Germinal center (tissue), 1 donor: ENCODE results near the gene UNC5A.

ENCODE experiments used
- DNase-seq: peaks from one replicate; pipeline ENCODE4 v3.0.0; 2012; ENCODE audit warnings: mixed read lengths, low spot score

The UNC5A gene

GRCh38 chr5:176846335-176847140, 36.2 kb downstream of the UNC5A start:
- no peak for DNase-seq

GRCh38 chr5:176847148-176847547, 36.8 kb downstream of the UNC5A start:
- DNase-seq: no peak

GRCh38 chr5:176847726-176848290, 37.4 kb downstream of the UNC5A start:
- DNase-seq: no peak

- DNase-seq: no peak
Observed at GRCh38 chr5:176848651-176849050, 38.3 kb downstream of the UNC5A start.

GRCh38 chr5:176849611-176850227, 39.4 kb downstream of the UNC5A start:
- no peak for DNase-seq

DNA sequence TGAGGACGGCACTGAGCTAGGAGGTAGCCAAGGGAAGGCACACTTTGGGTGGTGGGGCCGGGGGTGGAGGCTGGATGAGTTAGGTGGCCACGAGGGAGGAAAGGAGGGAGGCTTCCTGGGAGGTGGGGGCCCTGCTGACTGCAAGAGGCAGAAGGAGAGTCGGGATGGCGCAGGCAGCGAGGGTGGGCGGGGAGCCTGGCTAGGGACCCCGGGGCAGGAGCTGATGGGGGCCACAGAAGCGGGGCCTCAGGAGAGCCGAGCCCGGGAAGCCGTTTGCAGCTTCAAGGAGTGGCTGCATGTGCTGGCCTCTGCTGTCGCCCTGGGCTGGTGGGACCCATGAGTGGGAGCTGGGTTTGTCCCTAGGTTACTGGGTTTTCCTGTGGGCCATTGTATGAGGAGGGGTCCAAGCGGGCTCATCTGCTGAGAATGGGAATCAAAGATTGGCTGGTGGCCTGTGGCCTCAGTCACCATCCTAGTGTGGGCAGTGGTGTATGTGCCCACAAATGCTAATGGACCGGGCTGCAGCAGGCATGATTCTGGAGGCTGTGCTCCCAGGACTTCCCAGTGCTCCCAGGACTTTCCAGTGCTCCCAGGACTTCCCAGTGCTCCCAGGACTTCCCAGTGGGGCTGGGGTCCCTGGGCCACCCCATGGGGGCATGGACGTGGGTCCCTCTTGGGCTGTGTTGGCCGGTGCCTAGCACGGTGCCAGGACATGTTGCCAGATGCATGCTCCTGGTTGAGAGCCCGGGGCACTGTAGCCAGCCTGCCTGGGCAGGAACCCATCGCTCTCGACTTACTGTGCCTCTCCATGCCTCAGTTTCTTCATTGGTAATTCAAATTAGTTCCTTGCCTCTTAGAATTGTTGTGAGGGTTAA, 40.2 kb downstream of the UNC5A start:
- DNase-seq: no peak

DNA sequence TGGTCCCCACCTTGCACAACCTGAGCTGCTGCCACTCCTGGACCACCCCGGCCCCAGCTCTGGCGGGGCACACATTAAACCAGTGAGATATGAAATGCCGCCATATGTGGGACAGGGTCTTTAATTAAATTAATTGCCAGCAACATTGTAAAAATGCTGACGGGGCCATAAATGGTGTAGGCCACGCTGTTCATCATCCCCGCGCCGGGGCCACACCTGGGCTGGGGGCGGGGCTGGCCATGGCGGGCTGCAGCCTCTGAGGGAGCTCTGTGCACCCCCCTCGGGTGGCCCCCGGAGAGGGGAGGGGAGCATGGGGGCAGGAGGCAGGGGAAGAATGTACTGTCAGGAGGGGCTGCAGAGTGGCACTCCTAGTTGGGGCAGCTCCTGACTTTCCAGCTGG, 41.0 kb downstream of the UNC5A start:
- DNase-seq: no peak

GRCh38 chr5:176851871-176852658, 41.7 kb downstream of the UNC5A start:
- no peak for DNase-seq

DNA sequence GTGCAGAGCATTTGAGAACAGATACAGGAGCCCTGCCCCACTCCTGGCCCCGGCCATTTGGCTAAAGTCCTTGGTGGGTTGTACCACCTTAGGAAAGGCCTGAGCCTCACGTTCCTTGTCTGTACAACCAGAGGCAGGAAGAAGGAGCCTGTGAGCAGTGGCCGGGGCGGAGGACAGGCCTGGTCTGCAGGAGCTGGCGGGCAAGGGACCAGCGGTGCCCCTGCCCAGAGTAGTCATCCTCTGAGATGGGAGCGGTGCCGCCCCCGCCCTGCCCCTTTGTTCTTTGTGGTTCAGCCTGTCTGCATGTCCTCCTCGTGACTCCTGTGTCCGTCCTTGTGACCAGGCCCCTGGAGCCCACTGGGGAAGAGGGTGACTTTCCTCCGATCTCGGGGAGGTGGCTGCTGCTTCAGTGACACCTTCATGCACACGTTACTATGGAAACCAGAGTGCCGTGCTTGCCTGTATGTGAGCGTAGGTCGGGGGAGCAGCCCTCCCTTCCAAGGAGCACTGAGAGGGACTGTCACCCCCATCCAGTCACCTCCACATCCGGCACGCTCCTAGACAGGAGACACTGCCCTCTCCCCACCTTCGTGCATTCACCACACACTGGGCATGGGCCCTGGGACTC, 42.9 kb downstream of the UNC5A start:
- DNase-seq: no peak

DNA sequence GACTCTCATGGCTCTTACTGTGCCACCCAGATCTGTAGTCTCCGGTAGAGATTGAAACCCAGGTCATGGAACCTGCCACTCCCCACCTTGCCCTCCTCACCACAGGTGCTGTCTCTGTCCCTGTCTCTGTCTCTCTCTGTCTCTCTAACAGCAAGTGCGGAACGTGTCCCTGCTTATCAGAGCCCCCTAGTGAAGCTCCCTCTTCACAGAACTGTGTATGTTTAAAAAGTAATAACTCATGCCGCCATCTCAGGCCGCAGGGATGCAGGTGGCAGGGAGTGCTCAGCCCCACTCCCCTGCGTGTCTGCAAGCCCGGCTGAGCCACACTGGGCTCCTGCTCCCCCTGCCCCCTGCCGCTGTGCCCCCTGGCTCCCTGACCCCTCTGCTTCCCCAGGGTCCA, 43.8 kb downstream of the UNC5A start:
- no peak for DNase-seq

DNA sequence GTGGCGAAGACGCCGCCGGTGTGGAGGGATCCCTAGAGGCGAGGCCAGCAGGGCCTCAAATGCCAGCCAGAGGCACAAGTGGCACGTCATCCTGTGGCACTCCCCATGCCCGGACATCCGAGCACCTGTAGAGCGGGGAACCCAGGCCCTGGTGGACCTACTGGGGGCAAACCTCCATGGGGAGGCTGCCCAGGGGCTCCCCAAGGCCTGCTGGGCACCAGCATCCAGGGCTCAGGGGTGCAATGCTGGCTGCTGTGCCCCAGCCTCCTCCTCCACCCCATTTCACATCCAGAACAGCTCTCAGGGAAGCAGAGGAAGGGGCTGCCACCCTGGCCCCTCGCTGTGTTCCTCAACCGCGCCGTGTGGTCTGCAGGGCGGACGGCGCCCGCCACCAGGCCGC, 45.2 kb downstream of the UNC5A start:
- no peak for DNase-seq

DNA sequence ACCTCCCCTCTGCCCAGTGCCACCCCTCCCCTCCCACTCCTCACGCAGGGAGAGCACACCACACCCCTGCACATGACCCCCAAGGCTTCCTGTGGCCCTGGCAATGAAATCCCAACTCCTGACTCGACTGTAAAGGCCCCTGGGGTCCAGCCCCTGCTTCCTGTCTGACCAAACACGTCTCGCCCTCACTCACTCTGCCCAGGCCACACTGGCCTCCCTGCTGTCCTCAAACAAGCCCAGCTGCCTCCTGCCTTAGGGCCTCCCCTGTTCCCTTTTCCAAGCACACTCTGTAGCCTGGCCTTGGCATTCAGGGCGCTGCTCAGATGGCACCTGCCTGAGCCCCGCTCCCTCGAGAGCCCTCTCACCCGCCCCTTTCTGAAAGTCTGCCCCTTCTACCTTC, 46.4 kb downstream of the UNC5A start:
- no peak for DNase-seq

- DNase-seq: no peak
Observed at GRCh38 chr5:176857216-176857893, 47.0 kb downstream of the UNC5A start.

DNA sequence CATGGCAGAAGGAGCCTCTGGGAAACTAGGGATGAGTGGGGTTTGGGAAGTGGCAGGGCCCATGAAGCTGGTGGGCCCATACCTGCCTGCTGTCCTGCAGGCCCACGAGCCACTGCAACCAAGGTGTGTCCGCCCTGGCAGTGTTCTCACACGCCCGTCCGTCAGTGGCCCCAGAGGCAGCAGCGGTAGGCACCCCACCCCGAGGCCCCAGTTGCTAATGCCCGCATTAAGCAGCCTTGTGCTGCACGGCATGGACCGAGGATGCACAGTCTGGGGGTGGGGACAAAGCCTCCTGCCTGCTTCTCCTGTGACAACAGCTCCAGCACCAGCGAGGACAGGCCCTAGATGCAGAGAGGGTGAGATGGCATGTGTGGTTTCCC, 47.5 kb downstream of the UNC5A start:
- no peak for DNase-seq

DNA sequence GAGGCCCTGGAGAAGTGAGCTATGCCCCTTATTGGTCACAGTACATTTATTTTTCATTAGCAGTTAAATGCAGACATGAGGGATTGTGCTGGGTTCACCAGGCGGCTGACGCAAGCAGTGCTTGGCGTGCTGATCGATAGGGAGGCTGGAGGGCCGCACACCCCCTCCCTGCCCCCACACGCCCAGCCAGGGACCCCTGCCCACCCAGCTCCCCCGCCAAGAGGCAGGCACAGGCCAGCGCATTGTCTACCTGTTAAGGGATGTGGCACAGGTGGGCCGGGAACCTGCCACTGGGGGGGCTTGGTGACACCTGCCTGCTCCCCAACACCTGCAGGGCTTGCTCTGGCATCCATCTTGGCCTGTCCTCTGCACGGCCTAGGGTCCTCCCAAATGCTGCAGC, 49.6 kb downstream of the UNC5A start:
- no peak for DNase-seq

DNA sequence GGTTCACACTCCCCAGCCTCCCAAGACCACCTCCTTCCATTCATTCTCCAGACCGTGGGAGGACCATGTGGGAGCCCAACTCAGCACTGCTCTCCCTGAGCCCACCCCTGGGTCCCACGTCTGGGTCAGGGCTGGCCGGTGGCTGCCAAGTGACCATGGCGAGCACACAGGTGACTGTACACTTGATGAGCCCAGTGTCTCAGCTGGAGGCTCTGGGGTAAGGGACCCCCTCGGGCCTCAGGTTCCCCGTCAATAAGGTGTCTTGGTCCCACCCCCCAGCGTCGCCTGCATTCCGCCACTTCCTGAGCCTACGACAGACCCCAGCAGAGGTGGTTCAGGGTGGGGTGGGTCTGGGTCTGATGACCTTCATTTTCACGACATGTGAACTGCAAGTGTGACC, 50.0 kb downstream of the UNC5A start:
- no peak for DNase-seq

DNA sequence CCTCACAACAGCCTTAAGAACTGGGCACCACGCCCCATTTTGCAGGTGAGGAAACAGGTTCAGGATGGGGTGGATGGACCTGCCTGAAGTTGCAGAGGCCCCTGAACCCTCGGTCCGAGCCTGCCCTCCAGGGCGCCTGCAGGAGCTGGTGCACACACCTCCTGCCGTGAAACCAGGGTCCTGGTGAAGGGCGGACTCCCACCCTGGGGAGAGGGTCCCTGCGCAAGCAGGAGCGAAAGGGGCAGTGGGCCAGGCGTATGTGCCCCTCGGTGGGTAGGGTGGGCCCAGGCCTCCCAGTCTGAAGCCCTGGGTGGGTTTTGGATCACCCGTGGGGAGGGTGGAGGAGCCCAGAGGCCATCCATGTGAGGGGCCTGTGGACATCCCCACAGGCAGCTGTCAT, 50.9 kb downstream of the UNC5A start:
- no peak for DNase-seq

DNA sequence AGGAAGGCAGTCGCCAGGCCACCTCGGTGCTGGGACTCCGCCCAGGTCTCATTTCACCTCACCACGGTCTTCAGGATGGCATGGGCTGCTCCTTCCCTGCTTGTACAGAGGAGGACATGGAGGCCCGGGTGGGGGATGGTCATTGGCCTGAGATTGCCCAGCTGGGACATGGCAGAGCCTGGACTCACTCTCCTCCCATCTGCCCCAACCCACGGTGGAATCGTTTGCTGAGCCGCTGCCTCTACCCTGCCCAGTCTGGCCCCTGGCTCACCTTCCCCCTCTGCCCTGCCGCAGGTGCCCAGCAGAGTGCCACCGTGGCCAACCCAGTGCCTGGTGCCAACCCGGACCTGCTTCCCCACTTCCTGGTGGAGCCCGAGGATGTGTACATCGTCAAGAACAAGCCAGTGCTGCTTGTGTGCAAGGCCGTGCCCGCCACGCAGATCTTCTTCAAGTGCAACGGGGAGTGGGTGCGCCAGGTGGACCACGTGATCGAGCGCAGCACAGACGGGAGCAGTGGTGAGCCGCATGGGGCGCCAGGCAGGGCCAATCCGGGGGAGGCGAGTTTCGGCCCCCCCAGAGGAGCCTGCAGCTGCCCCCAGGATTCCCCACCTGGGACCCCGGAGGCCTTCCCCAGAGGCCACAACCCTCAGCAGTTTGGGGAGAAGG, 52.1 kb downstream of the UNC5A start:
- DNase-seq: no peak

GRCh38 chr5:176863041-176863764, 52.8 kb downstream of the UNC5A start:
- no peak for DNase-seq

DNA sequence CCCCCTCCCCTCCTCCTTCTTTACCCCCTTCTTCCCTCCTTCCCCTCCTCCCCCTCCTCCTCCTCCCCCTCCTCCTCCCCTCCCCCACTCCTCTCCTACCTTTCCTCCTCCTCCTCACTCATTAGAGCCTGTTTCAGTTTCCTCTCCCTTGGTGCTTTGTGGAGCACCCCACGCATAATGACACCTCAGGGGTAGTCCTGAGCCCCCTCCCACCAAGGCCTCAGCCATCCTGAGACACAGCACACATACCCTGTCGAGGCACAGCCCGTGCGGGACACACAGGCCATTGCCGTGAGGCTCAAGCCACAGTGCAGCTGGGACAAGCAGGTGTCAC, 53.4 kb downstream of the UNC5A start:
- DNase-seq: no peak
